Large intestine (tissue), 3 donors: ENCODE measurements around the gene CAPN5. TPM values are rescaled to one million over a fixed set of nuclear protein-coding genes. Genes with fewer than 3 reads are reported as not detected.

ENCODE experiments used
- DNase-seq, 2 donors: peaks; one replicate each; pipeline versions ENCODE4 v3.0.0 to v3.0.0-alpha.2; 2013
- H3K27ac ChIP-seq: one replicate; pipeline ENCODE4 v1.5.1; 2013; ENCODE audit warnings: low read length
- H3K27me3 ChIP-seq: 2 replicates; pipeline ENCODE4 v1.6.1; 2013; ENCODE audit warnings: low read length; ENCODE audit not compliant: control insufficient read depth, insufficient read depth
- H3K36me3 ChIP-seq: 2 replicates; pipeline ENCODE4 v1.6.1; 2013; ENCODE audit warnings: low read length; ENCODE audit not compliant: control insufficient read depth, insufficient read depth
- H3K4me1 ChIP-seq: one replicate; pipeline ENCODE4 v1.6.1; 2013; ENCODE audit warnings: low read length; ENCODE audit not compliant: control insufficient read depth, insufficient read depth
- H3K4me3 ChIP-seq: one replicate; pipeline ENCODE4 v1.5.1; 2013; ENCODE audit warnings: low read length
- H3K9me3 ChIP-seq: one replicate; pipeline ENCODE4 v1.6.1; 2013; ENCODE audit warnings: mild to moderate bottlenecking, low read depth, low read length, moderate library complexity; ENCODE audit not compliant: control insufficient read depth
- WGBS: methylation state at CpG from one replicate; pipeline ENCODE4 v1.1.5; 2013; ENCODE audit warnings: low lambda C conversion rate; ENCODE audit not compliant: insufficient coverage; 5-methylcytosine and 5-hydroxymethylcytosine counted together
- polyA plus RNA-seq: library from polyadenylated mRNA; unstranded; fragments of 120-200 nt; gene quantifications from one replicate; pipeline ENCODE4 v1.2.1, GENCODE V29; 2013

Gene CAPN5
- polyA plus RNA-seq, 1 donor, result 40.2 TPM

GRCh38 chr11:77158041-77158695 is 91.4 kb downstream of the CAPN5 start:
- no peak for DNase-seq
- H3K27ac ChIP-seq, result no peak overlapping the region
- WGBS, result no CpG with 5 or more reads among the region's 19 CpGs

GRCh38 chr11:77159219-77159936 is 92.6 kb downstream of the CAPN5 start:
- 100% methylated on average over 1 of the region's 4 CpGs for WGBS
- H3K27me3 ChIP-seq, result no peaks in the 10 kb centered on the region
- no peak overlapping the region for H3K4me3 ChIP-seq
- DNase-seq, result no peak
- H3K9me3 ChIP-seq, result no peaks in the 10 kb centered on the region
- no peak overlapping the region for H3K27ac ChIP-seq
- peaks cover 62% of the 10 kb centered on the region for H3K36me3 ChIP-seq
- no peaks in the 10 kb centered on the region for H3K4me1 ChIP-seq

More at GRCh38 chr11:77158041-77158695, 91.4 kb downstream of the CAPN5 start:
- H3K36me3 ChIP-seq, result peaks cover 59% of the 10 kb centered on the region
- peaks cover under 1% of the 10 kb centered on the region for H3K4me1 ChIP-seq
- no peaks in the 10 kb centered on the region for H3K9me3 ChIP-seq
- no peak overlapping the region for H3K4me3 ChIP-seq
- no peaks in the 10 kb centered on the region for H3K27me3 ChIP-seq

GRCh38 chr11:77159937-77160495 is 93.2 kb downstream of the CAPN5 start:
- no peaks in the 10 kb centered on the region for H3K27me3 ChIP-seq
- no CpG with 5 or more reads among the region's 20 CpGs for WGBS
- no peaks in the 10 kb centered on the region for H3K9me3 ChIP-seq
- no peak overlapping the region for H3K4me3 ChIP-seq
- no peaks in the 10 kb centered on the region for H3K4me1 ChIP-seq
- H3K36me3 ChIP-seq, result peaks cover 64% of the 10 kb centered on the region
- no peak for DNase-seq
- no peak overlapping the region for H3K27ac ChIP-seq

- WGBS, result 100% methylated on average over 1 of the region's 6 CpGs
- DNase-seq, result no peak
These were observed 96.5 kb downstream of the CAPN5 start for GRCh38 chr11:77163271-77163670.

GRCh38 chr11:77165066-77165465 is 98.3 kb downstream of the CAPN5 start:
- Histone ChIP-seq H3K9me3 (no peaks in the 10 kb centered on the region), H3K27ac (no peak overlapping the region), H3K4me1 (no peaks in the 10 kb centered on the region), H3K27me3 (no peaks in the 10 kb centered on the region), H3K36me3 (peaks cover 62% of the 10 kb centered on the region), H3K4me3 (no peak overlapping the region)
- no peak for DNase-seq
- WGBS, result no CpG with 5 or more reads among the region's 5 CpGs

More at GRCh38 chr11:77163271-77163670, 96.5 kb downstream of the CAPN5 start:
- Histone ChIP-seq H3K36me3 (peaks cover 68% of the 10 kb centered on the region), H3K27ac (no peak overlapping the region), H3K27me3 (no peaks in the 10 kb centered on the region), H3K4me1 (no peaks in the 10 kb centered on the region), H3K9me3 (no peaks in the 10 kb centered on the region), H3K4me3 (no peak overlapping the region)

- H3K9me3 ChIP-seq, result no peaks in the 10 kb centered on the region
- no peak overlapping the region for H3K27ac ChIP-seq
- no peak for DNase-seq
- no peaks in the 10 kb centered on the region for H3K4me1 ChIP-seq
- no peak overlapping the region for H3K4me3 ChIP-seq
- no peaks in the 10 kb centered on the region for H3K27me3 ChIP-seq
- peaks cover 60% of the 10 kb centered on the region for H3K36me3 ChIP-seq
- no CpG with 5 or more reads among the region's 8 CpGs for WGBS
These were observed 99.2 kb downstream of the CAPN5 start for GRCh38 chr11:77166021-77166420.

GRCh38 chr11:77167111-77167626 is 100.4 kb downstream of the CAPN5 start:
- Histone ChIP-seq H3K9me3 (no peaks in the 10 kb centered on the region), H3K27me3 (no peaks in the 10 kb centered on the region), H3K4me3 (no peak overlapping the region), H3K4me1 (peaks cover 6% of the 10 kb centered on the region), H3K36me3 (peaks cover 51% of the 10 kb centered on the region), H3K27ac (no peak overlapping the region)
- WGBS, result no CpG with 5 or more reads among the region's 9 CpGs
- DNase-seq, result no peak

- no peaks in the 10 kb centered on the region for H3K27me3 ChIP-seq
- H3K4me1 ChIP-seq, result peaks cover 6% of the 10 kb centered on the region
- H3K4me3 ChIP-seq, result no peak overlapping the region
- no peak overlapping the region for H3K27ac ChIP-seq
- peaks cover 45% of the 10 kb centered on the region for H3K36me3 ChIP-seq
- WGBS, result 89% methylated on average over 3 of the region's 8 CpGs
- no peaks in the 10 kb centered on the region for H3K9me3 ChIP-seq
- no peak for DNase-seq
These were observed 101.0 kb downstream of the CAPN5 start for GRCh38 chr11:77167791-77168190.

- peaks cover 44% of the 10 kb centered on the region for H3K36me3 ChIP-seq
- no peak overlapping the region for H3K4me3 ChIP-seq
- H3K4me1 ChIP-seq, result peaks cover 18% of the 10 kb centered on the region
- DNase-seq, result no peak
- H3K9me3 ChIP-seq, result no peaks in the 10 kb centered on the region
- no peak overlapping the region for H3K27ac ChIP-seq
- no peaks in the 10 kb centered on the region for H3K27me3 ChIP-seq
- WGBS, result no CpG with 5 or more reads among the region's 5 CpGs
These were observed 103.3 kb downstream of the CAPN5 start for GRCh38 chr11:77170107-77170506.

- H3K9me3 ChIP-seq, result no peaks in the 10 kb centered on the region
- H3K27me3 ChIP-seq, result no peaks in the 10 kb centered on the region
- no peak overlapping the region for H3K27ac ChIP-seq
- peaks cover 18% of the 10 kb centered on the region for H3K4me1 ChIP-seq
- peaks cover 40% of the 10 kb centered on the region for H3K36me3 ChIP-seq
- no peak for DNase-seq
- H3K4me3 ChIP-seq, result no peak overlapping the region
- no CpG with 5 or more reads among the region's 8 CpGs for WGBS
These were observed 104.5 kb downstream of the CAPN5 start for GRCh38 chr11:77171254-77171653.
